Endothelial cell (in vitro differentiated cells): ENCODE data around the gene ADORA2A. TPM values are rescaled to one million over a fixed set of nuclear protein-coding genes. Genes with fewer than 3 reads are reported as not detected.

Experiments
- DNase-seq: peaks from one replicate; pipeline ENCODE4 v3.0.0; 2021; ENCODE audit warnings: low spot score
- H3K27ac Mint-ChIP-seq: one replicate; pipeline ENCODE4 v1.8.0; 2021; ENCODE audit warnings: mixed read lengths, inconsistent platforms; ENCODE audit not compliant: unreplicated experiment
- H3K27me3 Mint-ChIP-seq: one replicate; pipeline ENCODE4 v1.8.0; 2021; ENCODE audit warnings: mild to moderate bottlenecking, moderate library complexity, mixed read lengths, inconsistent platforms; ENCODE audit not compliant: unreplicated experiment
- H3K36me3 Mint-ChIP-seq: one replicate; pipeline ENCODE4 v1.8.0; 2021; ENCODE audit warnings: mild to moderate bottlenecking, low read depth, mixed read lengths, inconsistent platforms; ENCODE audit not compliant: unreplicated experiment
- H3K4me1 Mint-ChIP-seq: one replicate; pipeline ENCODE4 v1.8.0; 2021; ENCODE audit warnings: mild to moderate bottlenecking, mixed read lengths, inconsistent platforms; ENCODE audit not compliant: unreplicated experiment
- H3K4me3 Mint-ChIP-seq: one replicate; pipeline ENCODE4 v1.8.0; 2021; ENCODE audit warnings: mild to moderate bottlenecking, mixed read lengths, inconsistent platforms; ENCODE audit not compliant: unreplicated experiment
- H3K9me3 Mint-ChIP-seq: one replicate; pipeline ENCODE4 v1.8.0; 2021; ENCODE audit warnings: mixed read lengths, inconsistent platforms; ENCODE audit not compliant: unreplicated experiment
- CTCF ChIP-seq: fragments of 200-600 bp; sonication (generic); IDR thresholded peaks from one replicate; pipeline ENCODE4 v1.5.0; 2021; ENCODE audit warnings: antibody characterized with exemption; ENCODE audit not compliant: unreplicated experiment
- total RNA-seq: library from RNA; stranded (reverse); fragmentation: NEBNext Ultra II Directional; extraction: Animal tissue kit (Norgen Biotek cat#: 25700); gene quantifications from one replicate; pipeline ENCODE4 v1.2.1, GENCODE V29; 2021; ENCODE audit not compliant: unreplicated experiment

ADORA2A gene
- total RNA-seq, 1 donor from 2014 or later = 18.5 TPM

- Mint-ChIP-seq H3K27me3 (peaks cover 6% of the 10 kb centered on the region), H3K4me3 (no peak overlapping the region), H3K36me3 (peaks cover 11% of the 10 kb centered on the region), H3K4me1 (peaks cover 3% of the 10 kb centered on the region), H3K27ac (no peak overlapping the region), H3K9me3 (no peaks in the 10 kb centered on the region)
- TF ChIP-seq CTCF = no peak
- no peak for DNase-seq
Observed at GRCh38 chr22:24413736-24414385, 13.5 kb upstream of the ADORA2A start.

- peaks cover 7% of the 10 kb centered on the region for H3K27me3 Mint-ChIP-seq
- H3K4me1 Mint-ChIP-seq = peaks cover 6% of the 10 kb centered on the region
- no peak for DNase-seq
- no peak for TF ChIP-seq CTCF
- no peak overlapping the region for H3K27ac Mint-ChIP-seq
- no peaks in the 10 kb centered on the region for H3K9me3 Mint-ChIP-seq
- H3K36me3 Mint-ChIP-seq = peaks cover 8% of the 10 kb centered on the region
- no peak overlapping the region for H3K4me3 Mint-ChIP-seq
Observed at GRCh38 chr22:24414523-24414922, 12.9 kb upstream of the ADORA2A start.

- no peak for DNase-seq
- Mint-ChIP-seq H3K4me3 (no peak overlapping the region), H3K9me3 (no peaks in the 10 kb centered on the region), H3K36me3 (peaks cover 8% of the 10 kb centered on the region), H3K27me3 (peaks cover 12% of the 10 kb centered on the region), H3K4me1 (peaks cover 11% of the 10 kb centered on the region), H3K27ac (peak overlapping the region; percentile 53)
- no peak for TF ChIP-seq CTCF
Observed at GRCh38 chr22:24414984-24415945, 12.1 kb upstream of the ADORA2A start.

GRCh38 chr22:24416095-24416494 is 11.3 kb upstream of the ADORA2A start:
- H3K9me3 Mint-ChIP-seq = no peaks in the 10 kb centered on the region
- no peak for DNase-seq
- peaks cover 13% of the 10 kb centered on the region for H3K4me1 Mint-ChIP-seq
- H3K4me3 Mint-ChIP-seq = peak overlapping the region; percentile 73
- H3K27ac Mint-ChIP-seq = no peak overlapping the region
- peaks cover 8% of the 10 kb centered on the region for H3K36me3 Mint-ChIP-seq
- peaks cover 9% of the 10 kb centered on the region for H3K27me3 Mint-ChIP-seq
- TF ChIP-seq CTCF = no peak

- DNase-seq = no peak
- TF ChIP-seq CTCF = no peak
- peaks cover 8% of the 10 kb centered on the region for H3K36me3 Mint-ChIP-seq
- H3K4me1 Mint-ChIP-seq = peaks cover 17% of the 10 kb centered on the region
- no peak overlapping the region for H3K4me3 Mint-ChIP-seq
- H3K9me3 Mint-ChIP-seq = no peaks in the 10 kb centered on the region
- H3K27ac Mint-ChIP-seq = no peak overlapping the region
- H3K27me3 Mint-ChIP-seq = peaks cover 9% of the 10 kb centered on the region
Observed at GRCh38 chr22:24416611-24417010, 10.8 kb upstream of the ADORA2A start.
